ENCODE measurements around the gene SMARCD2.

The SMARCD2 gene

DNA sequence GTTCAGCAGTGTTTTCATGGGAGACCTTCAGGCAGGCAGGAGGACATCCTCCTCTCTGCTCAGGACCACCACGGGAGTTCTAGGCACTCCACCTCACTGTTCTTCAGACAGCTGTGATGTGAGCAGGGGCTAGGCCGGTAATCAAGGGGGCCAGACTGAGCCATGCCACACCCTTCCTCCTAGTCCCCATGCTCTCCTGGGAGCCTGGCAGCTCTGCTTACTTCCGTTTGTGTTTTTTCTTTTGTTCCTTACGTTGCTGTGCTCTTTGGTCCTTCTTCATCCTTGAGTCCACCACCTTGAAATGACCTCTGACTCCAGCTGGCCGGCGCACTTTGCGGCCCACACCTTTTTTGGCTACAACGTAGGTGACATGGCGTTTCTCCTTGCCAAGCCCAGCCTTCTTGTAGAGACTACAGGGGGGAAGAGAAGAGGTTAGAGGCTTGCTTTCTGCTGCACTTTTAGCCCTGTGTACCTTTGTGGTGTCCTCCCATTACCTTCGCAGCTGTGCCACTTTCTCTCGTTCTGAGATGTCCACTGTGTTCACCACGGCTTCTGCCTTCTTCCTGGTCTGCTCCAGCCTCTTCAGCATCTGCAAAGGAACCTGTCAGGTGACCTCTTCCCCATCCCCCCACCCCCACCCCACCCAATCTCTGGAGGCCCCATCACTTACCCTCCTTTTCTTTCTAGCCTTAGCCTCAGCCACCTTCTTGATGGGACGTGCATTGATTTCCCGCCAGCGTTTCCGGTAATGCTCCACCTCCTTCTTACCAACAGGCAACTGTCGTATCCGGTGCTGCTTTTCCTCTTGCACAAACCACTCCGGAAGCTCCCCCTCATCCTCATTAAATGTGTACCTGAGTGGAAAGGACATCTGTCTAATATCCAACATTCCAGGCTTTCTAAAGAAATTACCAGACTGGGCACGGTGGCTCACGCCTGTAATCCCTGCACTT lies 22.6 kb downstream of the SMARCD2 start:
- DNase-seq (ENCODE audit: low read depth): no peak
- no peak overlapping the region for H3K4me3 ChIP-seq (ENCODE audit: low read depth, low read length)
- TF ChIP-seq, protein P1, sequence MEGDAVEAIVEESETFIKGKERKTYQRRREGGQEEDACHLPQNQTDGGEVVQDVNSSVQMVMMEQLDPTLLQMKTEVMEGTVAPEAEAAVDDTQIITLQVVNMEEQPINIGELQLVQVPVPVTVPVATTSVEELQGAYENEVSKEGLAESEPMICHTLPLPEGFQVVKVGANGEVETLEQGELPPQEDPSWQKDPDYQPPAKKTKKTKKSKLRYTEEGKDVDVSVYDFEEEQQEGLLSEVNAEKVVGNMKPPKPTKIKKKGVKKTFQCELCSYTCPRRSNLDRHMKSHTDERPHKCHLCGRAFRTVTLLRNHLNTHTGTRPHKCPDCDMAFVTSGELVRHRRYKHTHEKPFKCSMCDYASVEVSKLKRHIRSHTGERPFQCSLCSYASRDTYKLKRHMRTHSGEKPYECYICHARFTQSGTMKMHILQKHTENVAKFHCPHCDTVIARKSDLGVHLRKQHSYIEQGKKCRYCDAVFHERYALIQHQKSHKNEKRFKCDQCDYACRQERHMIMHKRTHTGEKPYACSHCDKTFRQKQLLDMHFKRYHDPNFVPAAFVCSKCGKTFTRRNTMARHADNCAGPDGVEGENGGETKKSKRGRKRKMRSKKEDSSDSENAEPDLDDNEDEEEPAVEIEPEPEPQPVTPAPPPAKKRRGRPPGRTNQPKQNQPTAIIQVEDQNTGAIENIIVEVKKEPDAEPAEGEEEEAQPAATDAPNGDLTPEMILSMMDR (IDR thresholded peaks at IDR 0.05; ENCODE audit: control insufficient read depth, extremely low read depth, insufficient read depth): no peak

DNA sequence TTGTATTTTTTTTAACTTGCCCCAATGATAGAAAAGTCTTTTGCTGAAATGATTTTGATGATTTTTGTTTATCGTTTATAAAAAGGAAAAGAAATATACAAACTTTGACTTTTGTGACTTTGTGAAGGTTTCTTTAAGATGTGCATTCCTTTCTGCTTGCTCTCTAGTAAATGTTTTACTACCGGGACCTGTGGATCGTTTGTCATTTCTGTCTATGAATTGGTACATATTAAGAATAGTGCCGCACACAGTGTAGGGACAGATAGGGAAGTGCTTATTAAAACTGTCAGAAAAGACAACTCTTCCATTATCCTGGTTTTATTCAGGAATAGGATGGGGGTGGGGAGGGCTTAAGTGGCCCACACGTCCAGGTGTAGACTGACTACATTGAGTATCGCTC lies 23.4 kb downstream of the SMARCD2 start:
- DNase-seq (ENCODE audit: low read depth): no peak
- H3K4me3 ChIP-seq (ENCODE audit: low read depth, low read length): no peak overlapping the region
- TF ChIP-seq, protein P1 (IDR thresholded peaks at IDR 0.05; ENCODE audit: control insufficient read depth, extremely low read depth, insufficient read depth): no peak

DNA sequence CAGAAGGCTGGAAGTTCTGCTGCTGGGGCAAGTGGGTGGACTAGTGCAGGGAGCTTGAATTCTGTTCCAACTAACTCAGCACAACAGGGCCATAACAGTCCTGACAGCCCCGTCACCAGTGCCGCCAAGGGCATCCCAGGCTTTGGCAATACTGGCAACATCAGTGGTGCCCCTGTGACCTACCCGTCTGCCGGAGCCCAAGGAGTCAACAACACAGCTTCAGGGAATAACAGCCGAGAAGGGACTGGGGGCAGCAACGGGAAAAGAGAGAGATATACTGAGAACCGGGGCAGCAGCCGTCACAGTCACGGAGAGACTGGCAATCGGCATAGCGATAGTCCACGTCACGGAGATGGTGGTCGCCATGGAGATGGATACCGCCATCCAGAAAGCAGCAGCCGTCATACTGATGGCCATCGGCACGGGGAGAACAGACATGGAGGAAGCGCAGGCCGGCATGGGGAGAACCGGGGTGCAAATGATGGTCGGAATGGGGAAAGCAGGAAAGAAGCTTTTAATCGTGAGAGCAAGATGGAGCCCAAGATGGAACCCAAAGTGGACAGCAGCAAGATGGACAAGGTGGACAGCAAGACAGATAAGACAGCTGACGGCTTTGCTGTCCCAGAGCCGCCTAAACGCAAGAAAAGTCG lies 24.6 kb downstream of the SMARCD2 start:
- no peak overlapping the region for H3K4me3 ChIP-seq (ENCODE audit: low read depth, low read length)
- DNase-seq (ENCODE audit: low read depth): no peak
- TF ChIP-seq, protein P1 (IDR thresholded peaks at IDR 0.05; ENCODE audit: control insufficient read depth, extremely low read depth, insufficient read depth): no peak

- DNase-seq (ENCODE audit: low read depth): no peak
- TF ChIP-seq, protein P1 (IDR thresholded peaks at IDR 0.05; ENCODE audit: control insufficient read depth, extremely low read depth, insufficient read depth): no peak
- H3K4me3 ChIP-seq (ENCODE audit: low read depth, low read length): no peak overlapping the region
Measured at GRCh38 chr17:63816669-63817068, 25.8 kb downstream of the SMARCD2 start.

DNA sequence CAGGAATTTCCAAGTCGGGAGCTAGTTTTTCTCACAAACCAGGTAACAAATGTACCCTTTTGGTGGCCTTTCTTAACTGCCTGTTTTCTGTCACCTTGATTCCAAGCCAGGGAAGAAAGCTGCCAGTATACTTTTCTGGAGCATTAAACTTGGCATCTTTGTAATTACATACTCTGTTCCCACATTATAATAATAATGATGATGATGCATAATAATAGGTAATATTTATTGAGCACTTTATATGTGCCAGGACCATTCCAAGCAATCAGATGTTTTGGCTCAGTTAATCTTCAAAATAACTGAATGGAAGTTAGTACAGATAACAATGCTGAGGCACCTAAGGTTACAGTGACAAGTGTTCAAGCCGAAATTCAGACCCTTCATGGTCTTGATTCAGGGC lies 26.4 kb downstream of the SMARCD2 start:
- no peak overlapping the region for H3K4me3 ChIP-seq (ENCODE audit: low read depth, low read length)
- DNase-seq (ENCODE audit: low read depth): no peak
- TF ChIP-seq, protein P1 (IDR thresholded peaks at IDR 0.05; ENCODE audit: control insufficient read depth, extremely low read depth, insufficient read depth): no peak

DNA sequence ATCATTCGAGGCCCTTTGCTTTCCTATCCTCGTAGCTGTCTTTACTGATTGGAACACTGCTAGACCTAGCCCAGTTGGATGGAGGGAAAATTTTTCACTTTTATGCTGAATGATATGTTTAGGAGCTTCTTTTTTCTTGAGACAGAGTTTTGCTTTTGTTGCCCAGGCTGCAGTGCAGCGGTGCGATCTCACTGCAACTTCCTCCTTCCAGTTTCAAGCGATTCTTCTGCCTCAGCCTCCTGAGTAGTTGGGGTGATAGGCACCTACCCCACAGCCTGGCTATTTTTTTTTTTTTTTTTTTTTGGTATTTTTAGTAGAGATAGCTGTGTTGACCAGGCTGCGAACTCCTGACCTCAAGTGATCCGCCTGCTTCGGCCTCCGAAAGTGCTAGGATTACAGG lies 32.5 kb downstream of the SMARCD2 start:
- H3K4me3 ChIP-seq (ENCODE audit: low read depth, low read length): no peak overlapping the region
- DNase-seq (ENCODE audit: low read depth): no peak
- TF ChIP-seq, protein P1 (IDR thresholded peaks at IDR 0.05; ENCODE audit: control insufficient read depth, extremely low read depth, insufficient read depth): no peak

Data from LNCaP clone FGC (cell line).